Pancreas (tissue), 10 donors: Measurements from ENCODE around the gene VPS4A. TPM values are rescaled to one million over a fixed set of nuclear protein-coding genes. Genes with fewer than 3 reads are reported as not detected.

Experiments
- ATAC-seq, 4 donors: fragments of 200-7000 bp; cut with Tn5 transposase; one replicate each; pipeline versions ENCODE4 v1.8.0 to v1.9.1; 2020; ENCODE audit warnings: mild to moderate bottlenecking in 4 of 4, moderate library complexity in 4 of 4
- DNase-seq, 6 donors: peaks; one replicate each; pipeline ENCODE4 v3.0.0-alpha.2; 2020
- FAIRE-seq: peaks from 2 replicates; lab custom pipeline; 2012; peaks lifted over from hg19 to GRCh38; lab: Jason Lieb, UNC
- H3K27ac ChIP-seq, 4 donors: fragments of 200-600 bp; sonication (generic); 1 replicate in 3 of 4; 2 replicates in 1 of 4; pipeline versions ENCODE4 v1.5.0 to v1.8.0; 2020
- H3K27me3 ChIP-seq, 4 donors: fragments of 200-600 bp; one replicate each; pipeline ENCODE4 v1.8.0; 2021
- H3K36me3 ChIP-seq, 3 donors: fragments of 200-600 bp; sonication (generic) in 1 of 3; one replicate each; pipeline versions ENCODE4 v1.5.0 to v1.8.0; 2020 to 2021
- H3K4me1 ChIP-seq, 3 donors: fragments of 200-600 bp; one replicate each; pipeline ENCODE4 v1.8.0; 2021
- H3K4me3 ChIP-seq, 4 donors: fragments of 200-600 bp; sonication (generic) in 2 of 4; one replicate each; pipeline versions ENCODE4 v1.5.0 to v1.8.0; 2020 to 2021
- H3K9me3 ChIP-seq, 4 donors: fragments of 200-600 bp; one replicate each; pipeline ENCODE4 v1.8.0; 2021
- WGBS, 2 donors: extraction: QIAGEN DNeasy Blood & Tissue Kit; methylation state at CpG; one replicate each; pipeline ENCODE4 v1.1.7; 2013; 5-methylcytosine and 5-hydroxymethylcytosine counted together
- intact Hi-C, 3 donors: fragments of 100-400 bp; cut with DNase I; formaldehyde crosslinking; loops; one replicate each; pipeline versions ENCODE4 v1.11.1 to v1.14.2; 2022
- polyA plus RNA-seq, 2 donors: library from polyadenylated mRNA; stranded (reverse); fragments of 200-250 nt; gene quantifications; one replicate each; pipeline ENCODE4 v1.2.3, GENCODE V29; 2013
- total RNA-seq, 6 donors: library from RNA; stranded (reverse); fragmentation: NEBNext Ultra II Directional in 4 of 6; extraction: Animal tissue kit (Norgen Biotek cat#: 25700) in 4 of 6; gene quantifications; one replicate each; pipeline versions ENCODE4 v1.2.1 to v1.2.4, GENCODE V29; 2021 to 2023
- TF ChIP-seq, protein P1 (sequence below), 4 donors: fragments of 200-600 bp; sonication (generic) in 3 of 4; IDR thresholded peaks; one replicate each; pipeline versions ENCODE4 v1.5.0 to v1.8.0; 2021; ENCODE audit warnings: antibody characterized with exemption in 4 of 4
- donor health status: healthy with polysubstance abuse.
- donor health status: DM: no; HTN: no; CAD: no; lungs with moderate emphysema.
- donor health status: DM: no; HTN: no; CAD: no.
- donor health status: control.
- donor health status: control.
- donor health status: Bipolar disorder and iron deficiency.
- donor health status: DM: yes; HTN: yes; CAD: no.
- donor health status: DM: no; HTN: no; CAD: no.
- donor health status: DM: no; HTN: no; CAD: no.
- donor health status: DM: yes; HTN: yes; CAD: no.

Gene VPS4A
- total and polyA plus RNA-seq, 8 donors, result 15.6 to 34.8 (median 20.5) TPM

- intact Hi-C loops, result no loop called here
- Histone ChIP-seq H3K9me3 (no peaks in the 10 kb centered on the region), H3K27me3 (no peaks in the 10 kb centered on the region), H3K4me1 (peaks cover 6 to 23% (median 15%) of the 10 kb centered on the region in 3 donors), H3K27ac (no peak overlapping the region), H3K36me3 (peaks cover 9 to 72% (median 52%) of the 10 kb centered on the region in 3 donors), H3K4me3 (no peak overlapping the region)
- ATAC-seq (no peak), FAIRE-seq (no peak), DNase-seq (peak in 1 of 6 donors; percentile 7)
- TF ChIP-seq, protein P1, sequence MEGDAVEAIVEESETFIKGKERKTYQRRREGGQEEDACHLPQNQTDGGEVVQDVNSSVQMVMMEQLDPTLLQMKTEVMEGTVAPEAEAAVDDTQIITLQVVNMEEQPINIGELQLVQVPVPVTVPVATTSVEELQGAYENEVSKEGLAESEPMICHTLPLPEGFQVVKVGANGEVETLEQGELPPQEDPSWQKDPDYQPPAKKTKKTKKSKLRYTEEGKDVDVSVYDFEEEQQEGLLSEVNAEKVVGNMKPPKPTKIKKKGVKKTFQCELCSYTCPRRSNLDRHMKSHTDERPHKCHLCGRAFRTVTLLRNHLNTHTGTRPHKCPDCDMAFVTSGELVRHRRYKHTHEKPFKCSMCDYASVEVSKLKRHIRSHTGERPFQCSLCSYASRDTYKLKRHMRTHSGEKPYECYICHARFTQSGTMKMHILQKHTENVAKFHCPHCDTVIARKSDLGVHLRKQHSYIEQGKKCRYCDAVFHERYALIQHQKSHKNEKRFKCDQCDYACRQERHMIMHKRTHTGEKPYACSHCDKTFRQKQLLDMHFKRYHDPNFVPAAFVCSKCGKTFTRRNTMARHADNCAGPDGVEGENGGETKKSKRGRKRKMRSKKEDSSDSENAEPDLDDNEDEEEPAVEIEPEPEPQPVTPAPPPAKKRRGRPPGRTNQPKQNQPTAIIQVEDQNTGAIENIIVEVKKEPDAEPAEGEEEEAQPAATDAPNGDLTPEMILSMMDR (IDR thresholded peaks at IDR 0.05), result no peak
- WGBS, 2 donors, result 88 to 94% methylated on average over 7 of the region's 7 CpGs
These were observed 11.2 kb downstream of the VPS4A start for GRCh38 chr16:69322343-69322742.

- FAIRE-seq (no peak), ATAC-seq (no peak), DNase-seq (peak in 2 of 6 donors; percentile 15 to 38)
- no peak overlapping the region for H3K4me3 ChIP-seq
- H3K4me1 ChIP-seq, result peaks cover 8 to 33% (median 23%) of the 10 kb centered on the region in 3 donors
- WGBS, 2 donors, result 90 to 95% methylated on average over 14 of the region's 14 CpGs
- intact Hi-C loops, result no loop called here
- H3K27me3 ChIP-seq, result no peaks in the 10 kb centered on the region
- H3K9me3 ChIP-seq, result no peaks in the 10 kb centered on the region
- TF ChIP-seq, protein P1 (IDR thresholded peaks at IDR 0.05), result no peak
- peaks cover 9 to 67% (median 52%) of the 10 kb centered on the region in 3 donors for H3K36me3 ChIP-seq
- H3K27ac ChIP-seq, result no peak overlapping the region
These were observed 12.3 kb downstream of the VPS4A start for GRCh38 chr16:69323415-69323814.

DNA sequence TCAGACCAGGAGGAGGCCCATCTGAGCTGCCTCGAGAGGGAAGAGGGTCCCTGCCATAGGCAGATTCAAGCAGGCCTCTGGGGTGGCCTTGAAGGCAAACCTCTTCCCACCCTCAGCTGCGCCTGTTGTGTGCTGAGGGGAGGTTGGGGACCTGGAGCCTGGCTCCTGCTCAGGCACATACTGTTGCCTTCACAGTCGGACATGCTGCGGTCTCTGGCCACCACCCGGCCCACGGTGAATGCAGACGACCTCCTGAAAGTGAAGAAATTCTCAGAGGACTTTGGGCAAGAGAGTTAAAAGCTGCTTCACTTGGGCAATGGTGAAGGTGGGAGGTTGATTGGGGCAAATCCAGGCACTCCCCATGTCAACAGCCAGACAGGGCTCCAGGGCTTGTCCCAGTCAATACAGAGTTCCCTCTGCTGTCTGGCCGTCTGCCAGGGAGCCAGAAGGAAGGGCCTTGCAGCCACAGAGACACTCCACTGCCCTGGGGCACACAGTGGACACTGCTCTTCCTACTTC is 12.9 kb downstream of the VPS4A start:
- FAIRE-seq, result no peak
- peak in 3 of 4 donors; percentile 57 to 69 (median 65) for ATAC-seq

DNA sequence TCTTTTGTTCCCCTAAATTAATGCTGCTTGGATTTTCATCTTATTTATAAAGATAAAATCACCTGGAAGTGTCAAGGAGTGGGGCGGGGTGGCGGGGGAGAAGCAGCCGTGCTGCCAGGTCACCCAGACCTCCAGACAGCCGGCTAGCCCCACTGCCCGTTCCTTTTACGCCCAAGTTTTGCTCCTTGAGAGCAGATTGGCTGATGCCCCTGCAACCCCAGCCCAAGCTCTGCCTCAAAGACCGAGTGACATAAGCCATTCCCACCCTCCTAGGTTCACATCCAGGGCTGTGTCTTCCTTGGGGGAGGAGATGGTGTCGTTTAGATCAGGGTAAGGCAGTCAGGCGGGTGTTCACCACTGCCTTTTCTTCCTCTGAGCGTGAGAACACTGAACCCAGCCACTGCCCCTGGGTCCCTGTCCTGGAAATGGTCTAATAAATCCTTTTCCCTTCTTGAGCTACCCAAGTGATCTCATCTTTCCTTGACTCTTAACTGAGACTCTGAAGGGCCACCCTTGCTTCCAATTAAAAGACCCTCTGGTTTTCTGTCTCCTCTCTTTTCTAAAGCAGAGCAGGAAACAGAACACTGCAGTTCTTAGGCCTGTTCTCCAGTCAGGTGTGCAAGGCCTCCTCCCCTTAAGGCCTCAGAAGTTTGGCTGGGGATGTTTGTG is 13.6 kb downstream of the VPS4A start:
- TF ChIP-seq, protein P1 (IDR thresholded peaks at IDR 0.05), result no peak
- H3K4me3 ChIP-seq, result no peak overlapping the region
- ATAC-seq (no peak), DNase-seq (peak in 3 of 6 donors; percentile 11 to 36 (median 12)), FAIRE-seq (no peak)
- no peak overlapping the region for H3K27ac ChIP-seq
- intact Hi-C loops, result no loop called here
- no peaks in the 10 kb centered on the region for H3K27me3 ChIP-seq
- H3K4me1 ChIP-seq, result peaks cover 9 to 33% (median 32%) of the 10 kb centered on the region in 3 donors
- no peaks in the 10 kb centered on the region for H3K9me3 ChIP-seq
- peaks cover 6 to 55% (median 43%) of the 10 kb centered on the region in 3 donors for H3K36me3 ChIP-seq
- 79 to 82% methylated on average over 10 of the region's 10 CpGs for WGBS, 2 donors

More for the DNA sequence above, 12.9 kb downstream of the VPS4A start:
- TF ChIP-seq, protein P1 (IDR thresholded peaks at IDR 0.05), result no peak
- intact Hi-C loops, result no loop called here
- Histone ChIP-seq H3K27ac (no peak overlapping the region), H3K4me3 (no peak overlapping the region), H3K36me3 (peaks cover 9 to 62% (median 50%) of the 10 kb centered on the region in 3 donors), H3K4me1 (peaks cover 9 to 32% (median 30%) of the 10 kb centered on the region in 3 donors), H3K9me3 (no peaks in the 10 kb centered on the region), H3K27me3 (no peaks in the 10 kb centered on the region)
- peak in 5 of 6 donors; percentile 53 to 89 (median 78) for DNase-seq
- WGBS, 2 donors, result 73 to 85% methylated on average over 8 of the region's 8 CpGs

DNA sequence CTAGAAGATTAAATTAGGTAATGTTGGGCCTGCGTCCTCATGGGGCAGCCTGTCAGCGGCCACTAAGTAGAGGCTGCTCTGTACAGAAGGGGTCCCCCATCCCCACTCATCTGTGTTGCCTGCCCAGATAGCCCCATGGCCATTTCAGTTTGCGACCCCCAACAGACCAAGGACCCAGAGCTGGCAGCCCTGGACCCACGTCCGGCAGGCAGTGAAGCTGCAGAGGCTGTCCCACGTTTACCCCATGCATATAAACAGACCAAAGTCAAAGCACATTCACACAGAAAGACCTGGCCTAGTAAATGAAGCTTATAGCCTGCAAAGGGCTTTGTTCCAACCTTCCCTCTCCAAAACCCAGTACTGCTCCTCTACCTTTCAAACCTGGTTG is 14.6 kb downstream of the VPS4A start:
- Histone ChIP-seq H3K36me3 (peaks cover 3 to 45% (median 33%) of the 10 kb centered on the region in 3 donors), H3K27me3 (no peaks in the 10 kb centered on the region), H3K9me3 (no peaks in the 10 kb centered on the region), H3K4me1 (peaks cover 9 to 33% (median 32%) of the 10 kb centered on the region in 3 donors), H3K27ac (no peak overlapping the region), H3K4me3 (no peak overlapping the region)
- TF ChIP-seq, protein P1 (IDR thresholded peaks at IDR 0.05), result no peak
- FAIRE-seq, result no peak
- 82 to 84% methylated on average over 6 of the region's 6 CpGs for WGBS, 2 donors
- intact Hi-C loops, result no loop called here
- peak in 4 of 6 donors; percentile 14 to 33 (median 24) for DNase-seq
- no peak for ATAC-seq
